ENCODE results near the gene METTL17.
"Not testable (repeated sequence)": the region's sequence is repeated elsewhere in the genome, so short reads cannot be mapped to it uniquely, and the experiment has no call there.

The METTL17 gene

GRCh38 chr14:20989787-20990600 lies at the start of gene METTL17:
Gene METTL17 (plus strand): TSS chr14:20989980. CDS start chr14:20990003, 23 bp downstream.
- peak; percentile 98 for DNase-seq

DNA sequence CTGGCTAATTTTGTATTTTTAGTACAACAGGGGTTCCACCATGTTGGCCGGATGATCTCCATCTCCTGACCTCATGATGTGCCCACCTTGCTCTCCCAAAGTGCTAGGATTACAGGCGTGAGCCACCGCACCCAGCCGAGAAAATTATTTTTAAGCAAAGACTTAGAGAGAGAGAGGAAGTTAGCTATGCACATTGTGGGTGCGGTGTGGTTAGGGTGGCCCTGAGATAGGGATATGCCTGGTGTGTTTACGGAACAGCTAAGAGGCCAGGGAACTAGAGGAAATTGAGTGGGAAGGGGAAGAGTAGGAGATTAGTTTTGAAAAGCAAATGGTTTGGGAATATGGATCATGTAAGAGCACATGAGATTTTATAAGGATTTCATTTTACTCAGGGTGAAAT lies 44.6 kb upstream of the METTL17 start:
- DNase-seq, result not testable (repeated sequence)

DNA sequence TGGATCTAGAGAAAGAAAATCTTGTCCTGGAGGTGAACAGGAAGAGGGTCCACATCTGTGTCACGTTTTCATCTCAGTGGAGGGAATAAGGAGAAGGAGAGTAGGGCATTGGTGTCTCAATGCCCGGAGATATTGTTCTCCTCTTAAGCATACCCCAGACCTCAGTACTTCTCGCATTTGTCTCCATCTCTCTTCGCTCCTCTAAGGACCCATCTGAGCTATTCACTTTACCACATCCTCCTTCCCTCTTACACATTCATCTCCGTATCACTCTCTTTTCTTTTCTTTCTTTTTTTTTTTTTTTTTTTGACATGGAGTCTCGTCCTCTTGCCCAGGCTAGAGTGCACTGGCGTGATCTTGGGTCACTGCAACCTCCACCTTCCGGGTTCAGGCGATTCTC lies 43.1 kb upstream of the METTL17 start:
- DNase-seq, result not testable (repeated sequence)

GRCh38 chr14:20954736-20955537 lies 34.8 kb upstream of the METTL17 start, which contains the start of gene RNASE2:
Gene RNASE2 (plus strand): TSS chr14:20955487. CDS start chr14:20955772, 285 bp downstream.
- not testable (repeated sequence) for DNase-seq

GRCh38 chr14:20955538-20955873 lies 34.3 kb upstream of the METTL17 start:
- not testable (repeated sequence) for DNase-seq

DNA sequence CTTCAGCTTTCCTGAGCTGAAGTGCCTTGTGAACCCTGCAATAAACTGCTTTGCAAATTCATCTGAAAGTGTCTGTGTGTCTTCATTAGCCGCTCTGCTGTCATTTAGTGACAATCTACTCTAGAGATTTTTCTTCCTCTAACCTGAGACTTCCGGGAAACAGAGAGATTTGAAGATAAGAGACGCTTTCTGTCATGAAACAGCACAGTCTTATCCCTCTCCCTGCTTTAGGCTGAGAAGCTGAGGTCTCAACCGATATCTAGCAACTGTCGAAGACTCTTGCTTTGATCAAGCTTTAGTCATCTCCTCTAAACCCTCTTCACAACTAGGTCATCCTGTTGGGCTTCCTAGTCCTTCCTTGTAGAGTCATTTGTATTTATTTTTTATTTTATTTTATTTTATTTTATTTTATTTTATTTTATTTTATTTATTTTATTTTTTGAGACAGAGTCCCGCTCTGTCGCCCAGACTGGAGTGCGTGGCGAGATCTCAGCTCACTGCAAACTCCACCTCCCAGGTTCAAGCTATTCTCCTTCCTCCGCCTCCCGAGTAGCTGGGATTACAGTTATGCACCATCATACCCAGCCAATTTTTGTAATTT lies 33.3 kb upstream of the METTL17 start:
- no peak for DNase-seq

GRCh38 chr14:20958946-20959345 lies 30.8 kb upstream of the METTL17 start:
- DNase-seq, result not testable (repeated sequence)

- no peak for DNase-seq
Observed at GRCh38 chr14:20969336-20969735, 20.4 kb upstream of the METTL17 start.

- peak; percentile 45 for DNase-seq
Observed at GRCh38 chr14:20970647-20970982, 19.2 kb upstream of the METTL17 start.

GRCh38 chr14:20970983-20971704 lies 18.6 kb upstream of the METTL17 start:
- DNase-seq, result peak; percentile 65

GRCh38 chr14:20971705-20972021 lies 18.1 kb upstream of the METTL17 start:
- no peak for DNase-seq

DNA sequence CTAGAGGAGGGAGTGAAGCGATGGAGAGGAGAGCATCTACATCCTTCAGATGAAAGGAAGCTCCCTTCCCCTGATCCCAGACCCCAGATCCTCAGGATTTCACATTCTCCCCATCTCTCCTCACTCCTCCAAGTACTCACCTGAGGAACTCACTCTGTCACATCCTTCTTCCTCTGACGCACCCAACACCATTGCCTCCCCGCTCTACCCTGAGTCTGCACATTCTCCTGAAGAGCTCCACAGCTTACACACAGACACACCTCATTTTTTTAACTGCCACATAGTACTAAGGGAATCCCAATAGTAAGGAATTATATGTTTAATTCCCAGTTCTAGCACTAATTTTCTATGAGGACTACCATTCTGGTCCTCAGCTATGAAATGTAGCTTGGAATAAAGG lies 16.3 kb upstream of the METTL17 start:
- no peak for DNase-seq

DNA sequence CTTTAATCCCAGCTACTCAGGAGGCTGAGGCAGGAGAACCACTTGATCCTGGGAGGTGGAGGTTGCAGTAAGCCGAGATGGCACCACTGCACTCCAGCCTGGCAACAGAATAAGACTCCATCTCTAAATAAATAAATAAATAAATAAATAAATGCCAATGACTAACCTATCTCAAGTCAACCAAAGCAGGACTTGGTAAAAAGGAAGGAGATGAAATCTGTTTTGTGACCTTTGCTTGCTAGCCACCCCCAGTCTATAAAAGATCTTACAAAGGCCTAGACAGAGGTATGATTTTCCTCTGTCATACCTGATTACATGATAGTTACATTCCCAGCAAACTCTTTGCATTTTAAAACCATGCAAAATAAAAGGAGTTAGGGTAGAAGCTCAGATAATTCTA lies 13.5 kb upstream of the METTL17 start:
- no peak for DNase-seq

DNA sequence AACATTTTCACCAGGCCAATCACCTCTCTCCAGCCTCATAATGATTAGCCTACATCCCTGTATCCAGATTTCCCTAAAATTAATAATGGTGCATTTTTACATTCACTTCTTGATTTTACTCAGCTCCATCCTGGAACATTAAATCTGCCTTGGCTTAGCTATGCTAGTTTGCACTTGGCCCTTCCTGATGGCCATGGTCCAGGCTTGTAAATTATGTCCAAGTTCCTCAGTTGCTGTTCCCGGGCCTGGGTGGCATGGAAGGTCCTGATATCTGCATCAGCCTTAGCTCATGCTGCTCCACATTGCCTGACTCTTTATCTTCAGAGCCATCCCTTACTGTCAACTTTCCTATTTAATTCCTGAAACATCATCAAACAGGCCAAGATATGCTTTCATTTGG lies 11.1 kb upstream of the METTL17 start:
- no peak for DNase-seq

- DNase-seq, result no peak
Observed at GRCh38 chr14:20980906-20981305, 8.9 kb upstream of the METTL17 start.

DNA sequence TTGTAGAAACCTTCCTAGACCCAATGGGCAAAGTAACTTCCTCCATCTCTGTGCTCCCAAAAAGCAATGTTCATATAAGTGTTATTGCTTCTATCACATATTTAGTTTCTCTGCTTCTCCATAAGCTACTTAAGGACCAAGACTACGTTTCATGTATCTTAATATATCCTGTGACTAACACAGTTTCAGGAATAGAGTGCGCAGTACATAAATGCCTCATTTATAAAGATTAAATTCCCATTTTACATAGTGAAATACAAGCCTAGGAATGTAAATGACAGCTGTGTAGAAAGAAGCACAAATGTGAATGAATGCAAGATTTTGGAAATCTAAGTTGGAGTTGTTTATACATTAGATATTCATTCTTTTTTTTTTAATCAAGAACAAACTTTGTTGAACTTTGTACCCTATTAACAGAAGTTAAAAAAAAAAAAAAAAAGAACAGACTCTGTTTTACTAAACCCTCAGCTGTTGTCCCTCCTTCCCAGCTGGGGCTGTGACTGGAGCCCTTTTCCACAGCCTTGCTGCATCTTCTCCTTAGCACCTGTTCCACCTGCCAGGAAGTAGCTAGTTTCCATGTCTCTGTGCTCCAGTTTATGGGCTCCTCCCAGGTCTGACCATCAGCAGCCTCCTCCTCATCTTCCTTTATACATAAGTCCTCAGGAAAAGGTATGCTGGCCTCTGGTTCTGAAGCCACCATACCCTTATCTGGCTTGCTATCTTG lies 7.0 kb upstream of the METTL17 start:
- no peak for DNase-seq

DNA sequence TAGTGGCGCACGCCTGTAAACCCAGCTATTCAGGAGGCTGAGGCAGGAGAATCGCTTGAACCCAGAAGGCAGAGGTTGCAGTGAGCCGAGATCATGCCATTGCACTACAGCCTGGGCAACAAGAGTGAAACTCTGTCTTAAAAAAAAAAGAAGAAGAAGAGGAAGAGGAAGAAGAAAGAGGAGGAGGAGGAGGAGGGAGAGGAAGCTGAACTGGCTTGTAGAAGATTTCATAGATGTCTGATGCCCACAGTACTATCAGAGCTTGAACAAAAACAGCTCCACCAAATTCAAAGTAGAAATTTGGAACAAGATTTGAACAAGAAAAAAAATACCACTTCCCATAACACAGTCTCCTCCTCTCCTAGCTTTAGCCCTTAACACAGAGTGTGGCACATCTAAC lies 4.1 kb upstream of the METTL17 start:
- not testable (repeated sequence) for DNase-seq

- DNase-seq, result no peak
Observed at GRCh38 chr14:20986811-20987210, 3.0 kb upstream of the METTL17 start.

DNA sequence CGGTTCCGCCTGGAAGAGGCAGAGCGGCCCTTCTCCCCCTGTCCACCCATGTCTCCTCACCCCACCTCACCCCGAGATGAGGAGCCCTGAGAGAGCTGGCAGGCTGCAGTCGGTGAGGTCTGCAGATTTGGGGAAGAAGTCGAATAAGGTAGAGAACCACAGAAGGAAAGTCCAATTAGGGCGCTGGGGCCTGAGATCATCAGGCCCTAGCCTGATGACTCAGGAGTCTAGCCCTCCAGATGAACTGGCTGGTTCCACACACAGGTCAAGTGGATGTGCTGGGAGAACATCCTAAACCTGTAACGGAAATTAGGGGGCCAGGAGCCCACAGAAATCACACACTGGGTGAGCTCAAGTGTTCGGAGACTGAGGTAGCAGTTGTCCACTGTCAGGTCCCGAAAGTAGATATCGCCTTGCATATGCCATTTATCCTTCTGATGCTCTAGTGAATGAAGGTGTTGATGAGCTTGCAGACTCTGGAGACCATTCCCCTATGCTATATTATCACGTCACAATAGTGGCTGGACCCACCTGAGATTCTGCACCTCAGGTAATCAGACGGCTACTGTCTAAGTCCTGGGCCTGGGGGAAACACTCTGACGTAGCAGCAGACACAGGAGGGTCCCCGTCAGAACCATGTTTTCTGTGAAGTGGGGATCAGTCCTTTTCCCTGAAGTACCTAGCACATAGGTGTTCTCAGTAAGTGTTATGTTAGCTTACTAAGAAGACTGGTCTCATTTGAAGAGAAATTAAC lies 886 bp upstream of the METTL17 start:
- no peak for DNase-seq

GRCh38 chr14:20989471-20989786 lies 351 bp upstream of the METTL17 start:
- DNase-seq, result no peak

- DNase-seq, result no peak
Observed at GRCh38 chr14:20996521-20996920, 6.7 kb downstream of the METTL17 start.

DNA sequence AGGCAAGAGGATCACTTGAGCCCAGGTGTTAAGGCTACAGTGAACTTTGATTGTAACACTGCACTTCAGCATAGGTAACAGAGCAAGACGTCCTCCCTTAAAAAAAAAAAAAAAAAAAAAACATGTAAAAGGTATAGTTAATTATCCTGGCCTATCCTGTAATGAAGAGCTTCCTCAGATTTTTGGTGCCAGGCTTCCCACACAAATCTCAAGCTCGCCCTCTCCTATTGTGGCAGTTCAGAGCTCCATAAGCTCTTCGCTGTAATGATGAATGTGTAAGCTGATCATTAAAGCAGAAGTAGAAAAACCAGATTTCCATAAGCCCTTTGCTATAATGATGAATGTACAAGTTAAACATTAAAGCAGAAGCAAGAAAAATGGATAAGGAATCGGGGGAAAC lies 7.3 kb downstream of the METTL17 start:
- no peak for DNase-seq

Measured in SHP77 treated with DMSO at 0.1 percent for 48 hours (cell line).